Activated T-helper 2 cell treated with anti-CD3 and anti-CD28 coated beads, Interferon-gamma antibody, Interleukin-2, Interleukin-4, amounts not matched to agents 10 μg/mL and 5 μg/mL and 100 μg/mL, durations not matched to agents 14 hours and 24 hours and 36 hours (primary cell): ENCODE results near the gene SORCS2. TPM values are rescaled to one million over a fixed set of nuclear protein-coding genes. Genes with fewer than 3 reads are reported as not detected.

ENCODE experiments used
- DNase-seq: peaks from one replicate; pipeline ENCODE4 v3.0.0; 2021; ENCODE audit warnings: low spot score
- H3K27ac Mint-ChIP-seq: one replicate; pipeline ENCODE4 v1.8.0; 2021; ENCODE audit warnings: mixed read lengths
- H3K27me3 Mint-ChIP-seq: one replicate; pipeline ENCODE4 v1.8.0; 2021; ENCODE audit warnings: low read depth, mixed read lengths
- H3K36me3 Mint-ChIP-seq: one replicate; pipeline ENCODE4 v1.8.0; 2021; ENCODE audit warnings: low read depth, mixed read lengths
- H3K4me1 Mint-ChIP-seq: one replicate; pipeline ENCODE4 v1.8.0; 2021; ENCODE audit warnings: low read depth, mixed read lengths
- H3K4me3 Mint-ChIP-seq: one replicate; pipeline ENCODE4 v1.8.0; 2021; ENCODE audit warnings: low read depth, mild to moderate bottlenecking, moderate library complexity, mixed read lengths
- H3K9me3 Mint-ChIP-seq: one replicate; pipeline ENCODE4 v1.8.0; 2021; ENCODE audit warnings: mixed read lengths
- intact Hi-C: fragments of 100-400 bp; cut with micrococcal nuclease; formaldehyde crosslinking; loops from one replicate; pipeline ENCODE4 v1.15.1; 2023
- total RNA-seq: library from RNA; stranded (reverse); gene quantifications from 2 replicates; pipeline ENCODE4 v1.2.3, GENCODE V29; 2022

SORCS2 gene
- total RNA-seq, 1 donor from 2014 or later: 0.02 TPM

- Mint-ChIP-seq H3K9me3 (no peaks in the 10 kb centered on the region), H3K27ac (peak overlapping the region; percentile 88), H3K36me3 (no peaks in the 10 kb centered on the region), H3K4me1 (peaks cover 34% of the 10 kb centered on the region), H3K4me3 (no peak overlapping the region), H3K27me3 (no peaks in the 10 kb centered on the region)
- peak; percentile 66 for DNase-seq
- intact Hi-C loops: loop anchor here (5.0 kb wide), 1 partner anchor 458 kb away; the partner anchor contains the start of gene SORCS2
Observed at GRCh38 chr4:7649741-7650531, 457.6 kb downstream of the SORCS2 start.

GRCh38 chr4:7650606-7651385 is 458.5 kb downstream of the SORCS2 start:
- H3K27ac Mint-ChIP-seq: peak overlapping the region; percentile 40
- no peak for DNase-seq

GRCh38 chr4:7651461-7651921 is 459.2 kb downstream of the SORCS2 start:
- H3K4me1 Mint-ChIP-seq: peaks cover 34% of the 10 kb centered on the region
- H3K27ac Mint-ChIP-seq: no peak overlapping the region
- intact Hi-C loops: loop anchor here (5.0 kb wide), 1 partner anchor 459 kb away; the partner anchor contains the start of gene SORCS2
- no peaks in the 10 kb centered on the region for H3K27me3 Mint-ChIP-seq
- H3K36me3 Mint-ChIP-seq: no peaks in the 10 kb centered on the region
- H3K4me3 Mint-ChIP-seq: no peak overlapping the region
- no peak for DNase-seq
- no peaks in the 10 kb centered on the region for H3K9me3 Mint-ChIP-seq

More at GRCh38 chr4:7650606-7651385, 458.5 kb downstream of the SORCS2 start:
- Mint-ChIP-seq H3K36me3 (no peaks in the 10 kb centered on the region), H3K27me3 (no peaks in the 10 kb centered on the region), H3K4me1 (peaks cover 34% of the 10 kb centered on the region), H3K4me3 (no peak overlapping the region), H3K9me3 (no peaks in the 10 kb centered on the region)
- intact Hi-C loops: loop anchor here (5.0 kb wide), 1 partner anchor 458 kb away; the partner anchor contains the start of gene SORCS2

GRCh38 chr4:7652006-7652405 is 459.7 kb downstream of the SORCS2 start:
- H3K27ac Mint-ChIP-seq: no peak overlapping the region
- H3K4me1 Mint-ChIP-seq: peaks cover 31% of the 10 kb centered on the region
- H3K9me3 Mint-ChIP-seq: no peaks in the 10 kb centered on the region
- intact Hi-C loops: loop anchor here (5.0 kb wide), 1 partner anchor 460 kb away; the partner anchor contains the start of gene SORCS2
- H3K36me3 Mint-ChIP-seq: no peaks in the 10 kb centered on the region
- no peak overlapping the region for H3K4me3 Mint-ChIP-seq
- H3K27me3 Mint-ChIP-seq: no peaks in the 10 kb centered on the region
- DNase-seq: no peak

GRCh38 chr4:7652451-7652881 is 460.1 kb downstream of the SORCS2 start:
- DNase-seq: no peak
- Mint-ChIP-seq H3K4me1 (peaks cover 29% of the 10 kb centered on the region), H3K36me3 (no peaks in the 10 kb centered on the region), H3K27me3 (no peaks in the 10 kb centered on the region), H3K27ac (no peak overlapping the region), H3K9me3 (no peaks in the 10 kb centered on the region), H3K4me3 (no peak overlapping the region)
- intact Hi-C loops: loop anchor here (5.0 kb wide), 1 partner anchor 460 kb away; the partner anchor contains the start of gene SORCS2

- Mint-ChIP-seq H3K27me3 (no peaks in the 10 kb centered on the region), H3K36me3 (no peaks in the 10 kb centered on the region), H3K4me3 (no peak overlapping the region), H3K9me3 (no peaks in the 10 kb centered on the region), H3K4me1 (peaks cover 29% of the 10 kb centered on the region), H3K27ac (no peak overlapping the region)
- intact Hi-C loops: loop anchor here (5.0 kb wide), 1 partner anchor 461 kb away; the partner anchor contains the start of gene SORCS2
- DNase-seq: no peak
Observed at GRCh38 chr4:7652906-7653305, 460.6 kb downstream of the SORCS2 start.

- intact Hi-C loops: loop anchor here (5.0 kb wide), 1 partner anchor 461 kb away; the partner anchor contains the start of gene SORCS2
- Mint-ChIP-seq H3K9me3 (no peaks in the 10 kb centered on the region), H3K4me3 (no peak overlapping the region), H3K36me3 (no peaks in the 10 kb centered on the region), H3K27me3 (no peaks in the 10 kb centered on the region), H3K4me1 (peaks cover 26% of the 10 kb centered on the region), H3K27ac (no peak overlapping the region)
- DNase-seq: no peak
Observed at GRCh38 chr4:7653510-7654369, 461.4 kb downstream of the SORCS2 start.

- Mint-ChIP-seq H3K9me3 (no peaks in the 10 kb centered on the region), H3K4me3 (no peak overlapping the region), H3K4me1 (peaks cover 16% of the 10 kb centered on the region), H3K27me3 (no peaks in the 10 kb centered on the region), H3K36me3 (no peaks in the 10 kb centered on the region), H3K27ac (no peak overlapping the region)
- intact Hi-C loops: loop anchor here (5.0 kb wide), 1 partner anchor 462 kb away; the partner anchor contains the start of gene SORCS2
- no peak for DNase-seq
Observed at GRCh38 chr4:7654550-7655445, 462.5 kb downstream of the SORCS2 start.

- H3K27me3 Mint-ChIP-seq: no peaks in the 10 kb centered on the region
- no peak for DNase-seq
Observed at GRCh38 chr4:7655511-7656243, 463.3 kb downstream of the SORCS2 start.

GRCh38 chr4:7656244-7656800 is 464.0 kb downstream of the SORCS2 start:
- H3K4me1 Mint-ChIP-seq: peaks cover 7% of the 10 kb centered on the region
- no peaks in the 10 kb centered on the region for H3K9me3 Mint-ChIP-seq
- no peaks in the 10 kb centered on the region for H3K36me3 Mint-ChIP-seq
- no peak for DNase-seq
- no peak overlapping the region for H3K27ac Mint-ChIP-seq
- no peaks in the 10 kb centered on the region for H3K27me3 Mint-ChIP-seq
- intact Hi-C loops: no loop called here
- no peak overlapping the region for H3K4me3 Mint-ChIP-seq

More at GRCh38 chr4:7655511-7656243, 463.3 kb downstream of the SORCS2 start:
- H3K36me3 Mint-ChIP-seq: no peaks in the 10 kb centered on the region
- peaks cover 11% of the 10 kb centered on the region for H3K4me1 Mint-ChIP-seq
- no peak overlapping the region for H3K27ac Mint-ChIP-seq
- no peaks in the 10 kb centered on the region for H3K9me3 Mint-ChIP-seq
- H3K4me3 Mint-ChIP-seq: no peak overlapping the region
- intact Hi-C loops: no loop called here
